ENCODE data around the gene DSCAML1.

Gene DSCAML1

DNA sequence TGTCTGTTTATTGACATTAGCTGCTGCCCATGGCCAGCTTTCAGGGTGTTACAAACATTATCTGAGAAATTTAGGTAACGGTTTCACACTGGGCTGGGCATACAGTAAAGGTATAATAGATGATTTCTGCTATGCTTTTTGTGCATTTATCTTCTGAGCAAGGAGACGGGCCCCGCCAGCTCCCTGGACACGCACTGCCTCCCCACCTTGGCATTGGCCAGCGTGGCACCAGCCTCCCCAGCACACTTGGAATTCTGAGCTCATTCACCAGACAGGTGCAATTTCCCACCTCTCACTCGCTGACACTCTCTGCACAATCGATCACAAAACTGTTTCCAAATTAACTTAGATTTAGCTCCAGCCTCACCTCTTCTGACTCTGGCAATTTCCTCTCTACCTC, 246.6 kb downstream of the DSCAML1 start:
- DNase-seq (ENCODE audit: low spot score), result no peak

- no peak for DNase-seq (ENCODE audit: low spot score)
These were observed 247.6 kb downstream of the DSCAML1 start for GRCh38 chr11:117549417-117549816.

- no peak for DNase-seq (ENCODE audit: low spot score)
These were observed 248.1 kb downstream of the DSCAML1 start for GRCh38 chr11:117548876-117549275.

DNA sequence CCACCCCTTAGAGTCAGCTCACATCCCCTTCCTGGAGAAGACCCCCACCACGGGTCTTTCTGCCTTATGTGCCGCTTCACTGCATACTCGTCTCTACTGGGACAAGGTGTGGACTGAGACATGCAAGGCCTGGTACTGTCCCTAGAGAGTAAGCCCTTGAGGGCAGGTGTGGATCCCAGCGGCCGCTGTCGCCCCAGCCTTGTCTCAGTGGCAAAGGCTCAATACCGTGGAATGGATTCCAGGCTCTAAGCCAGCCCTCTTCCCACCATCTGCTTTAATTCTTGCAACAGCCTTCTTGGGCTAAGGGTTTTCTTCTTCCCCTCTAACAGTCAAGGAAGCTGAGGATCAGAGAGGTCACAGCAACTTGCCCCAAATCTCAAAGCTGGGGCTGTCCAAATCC, 249.1 kb downstream of the DSCAML1 start:
- DNase-seq (ENCODE audit: low spot score), result no peak

DNA sequence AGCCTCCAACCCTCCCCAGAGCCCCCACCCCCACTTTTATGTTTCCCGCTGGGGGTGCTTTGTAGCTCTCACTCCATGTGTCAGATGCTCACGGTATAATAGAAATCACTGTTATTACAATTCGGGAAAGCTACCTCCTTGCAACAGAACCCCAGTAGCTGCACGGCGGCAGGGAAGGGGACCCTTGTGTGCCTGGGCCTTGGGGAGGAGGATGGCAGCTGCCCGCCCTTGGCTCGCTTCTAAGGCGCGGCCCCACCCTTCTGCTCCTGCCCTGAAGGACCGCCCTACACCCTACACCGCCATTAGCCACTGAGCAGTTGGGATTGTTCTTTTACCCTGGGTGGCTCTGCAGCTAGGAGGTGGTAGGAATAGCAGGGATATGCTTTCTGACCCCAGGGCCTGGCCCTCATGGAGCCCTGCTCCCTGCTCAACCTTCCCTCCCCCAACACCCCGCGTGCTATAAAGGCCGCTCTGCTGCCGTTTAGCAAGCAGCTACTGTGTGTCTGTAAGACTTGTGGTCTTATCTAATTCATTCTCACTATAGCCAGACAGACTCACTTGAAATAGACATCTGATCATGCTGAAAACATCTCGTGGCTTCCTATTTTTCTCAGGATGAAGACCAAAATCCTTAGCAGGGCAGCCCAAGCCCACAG, 249.7 kb downstream of the DSCAML1 start:
- DNase-seq (ENCODE audit: low spot score), result no peak

GRCh38 chr11:117546431-117547194, 250.4 kb downstream of the DSCAML1 start:
- DNase-seq (ENCODE audit: low spot score), result no peak

DNA sequence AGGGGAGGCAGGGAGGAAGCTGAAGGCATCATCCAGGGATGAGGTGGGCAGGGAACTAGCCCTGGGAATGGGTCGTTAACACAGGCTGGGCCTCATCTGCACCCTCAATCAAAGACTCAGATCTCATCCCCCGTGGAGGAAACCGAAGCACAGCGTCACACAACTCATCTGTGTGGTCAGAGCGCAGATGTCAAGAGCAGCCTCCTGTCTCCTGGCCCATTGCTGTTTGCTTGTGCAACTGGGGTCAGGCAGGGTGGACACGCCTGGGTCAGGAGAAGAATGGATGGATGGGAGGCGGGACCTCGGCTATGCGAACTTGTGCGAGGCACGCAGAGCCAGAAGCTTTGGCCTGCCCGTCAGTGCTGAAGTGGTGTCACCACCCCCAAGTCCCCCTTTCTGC, 251.3 kb downstream of the DSCAML1 start:
- no peak for DNase-seq (ENCODE audit: low spot score)

GRCh38 chr11:117544130-117544800, 252.8 kb downstream of the DSCAML1 start:
- DNase-seq (ENCODE audit: low spot score), result no peak

GRCh38 chr11:117541211-117541610, 255.8 kb downstream of the DSCAML1 start:
- DNase-seq (ENCODE audit: low spot score), result no peak

DNA sequence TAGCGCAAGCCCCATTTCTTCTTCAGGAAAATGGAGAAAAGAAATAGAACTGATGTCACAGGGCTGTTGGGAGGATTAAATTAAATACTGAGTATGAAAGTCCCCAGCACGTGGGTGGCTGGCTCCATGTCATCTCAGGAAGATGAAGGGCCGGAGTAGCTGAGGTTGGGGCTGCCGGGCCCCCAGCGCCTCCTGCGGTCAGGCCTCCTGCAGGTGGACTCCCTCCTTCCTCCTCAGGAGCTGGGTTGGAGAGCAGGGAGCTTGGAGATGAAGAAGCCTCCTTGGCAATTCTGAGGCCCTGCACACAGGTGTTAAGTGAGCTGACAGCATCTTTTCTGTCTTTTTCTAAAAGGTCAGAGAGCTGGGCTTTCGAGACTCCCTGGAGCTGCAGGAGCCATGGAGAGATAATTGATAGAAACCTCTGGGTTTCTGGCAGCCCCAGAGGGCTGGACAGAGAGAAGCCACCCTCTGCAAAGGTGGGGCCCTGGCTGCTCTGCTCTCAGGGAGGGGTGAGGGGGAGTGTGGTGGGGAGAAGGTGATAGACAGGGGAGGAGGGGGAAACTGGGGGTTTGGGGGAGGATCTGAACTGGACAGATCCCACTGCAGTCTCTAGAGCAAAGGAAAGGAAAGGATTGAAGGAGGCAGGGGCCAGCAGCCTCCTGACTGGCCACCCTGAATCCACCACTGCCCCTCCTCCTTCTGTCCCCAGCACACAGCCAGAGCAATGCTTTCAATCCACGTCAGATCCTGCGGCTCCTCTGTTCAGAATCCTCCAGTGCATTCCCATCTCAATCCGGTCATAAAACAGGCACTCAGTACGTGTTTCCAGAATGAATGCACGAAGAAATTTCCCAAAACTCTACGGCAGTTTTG, 258.5 kb downstream of the DSCAML1 start:
- no peak for DNase-seq (ENCODE audit: low spot score)

GRCh38 chr11:117535850-117536411, 261.1 kb downstream of the DSCAML1 start:
- DNase-seq (ENCODE audit: low spot score), result no peak

GRCh38 chr11:117535201-117535849, 261.7 kb downstream of the DSCAML1 start:
- no peak for DNase-seq (ENCODE audit: low spot score)

- no peak for DNase-seq (ENCODE audit: low spot score)
These were observed 264.4 kb downstream of the DSCAML1 start for GRCh38 chr11:117532568-117532967.

DNA sequence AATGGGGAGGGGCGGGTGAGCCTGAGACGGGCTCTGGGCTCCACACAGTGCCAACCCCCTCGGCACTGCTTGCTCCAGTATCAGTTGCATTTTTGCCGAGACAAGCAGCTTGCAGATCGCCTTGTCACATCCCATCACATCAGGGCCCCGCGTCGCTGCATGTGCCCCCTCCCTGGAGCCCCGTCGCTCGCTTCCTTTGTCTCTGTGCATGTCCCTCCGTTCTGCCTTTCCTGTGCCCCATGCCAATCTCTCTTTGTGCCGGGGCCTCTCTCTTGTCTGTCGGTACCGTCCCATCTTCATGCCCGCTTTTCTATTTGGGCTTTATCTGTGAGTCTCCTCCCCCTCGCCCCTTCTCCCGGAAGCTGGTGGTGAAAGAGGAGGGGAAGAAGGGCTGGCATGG, 267.2 kb downstream of the DSCAML1 start:
- DNase-seq (ENCODE audit: low spot score), result no peak

- no peak for DNase-seq (ENCODE audit: low spot score)
These were observed 268.8 kb downstream of the DSCAML1 start for GRCh38 chr11:117528097-117528721.

GRCh38 chr11:117527271-117527670, 269.7 kb downstream of the DSCAML1 start:
- no peak for DNase-seq (ENCODE audit: low spot score)

GRCh38 chr11:117525866-117526542, 271.0 kb downstream of the DSCAML1 start:
- DNase-seq (ENCODE audit: low spot score), result no peak

DNA sequence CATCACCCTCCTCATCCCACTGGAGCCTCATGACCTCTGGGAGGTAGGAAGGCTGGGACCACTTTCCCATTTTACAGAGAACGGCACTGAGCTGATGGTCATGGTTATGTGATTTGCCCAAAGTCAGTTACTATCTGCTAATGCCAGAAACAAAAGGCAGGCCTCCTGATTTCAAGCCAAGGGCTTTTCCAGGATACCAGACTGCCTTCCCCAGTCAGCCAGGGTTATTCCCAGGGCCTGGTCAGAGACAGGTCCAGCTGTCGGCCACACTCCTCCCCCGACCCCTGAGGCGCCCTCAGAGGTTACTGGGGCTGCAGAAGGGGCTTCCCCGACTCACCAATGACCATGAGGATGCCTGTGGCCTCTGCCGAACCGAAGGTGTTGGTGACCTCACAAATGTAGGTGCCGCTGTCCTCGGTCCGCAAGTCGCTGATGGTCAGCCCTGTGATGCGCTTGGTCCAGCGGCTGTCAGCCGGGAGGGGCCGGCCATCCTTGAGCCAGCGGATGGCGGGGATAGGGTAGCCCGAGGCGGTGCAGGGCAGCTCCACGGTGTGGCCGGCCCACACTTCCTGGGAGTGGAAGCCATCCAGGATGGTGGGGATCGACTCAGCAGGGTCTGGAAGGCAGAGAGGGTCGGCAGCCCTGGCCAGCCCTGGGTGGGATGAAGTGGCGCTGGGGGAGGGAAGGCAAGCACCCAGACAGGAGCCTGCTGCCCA, 272.4 kb downstream of the DSCAML1 start:
- no peak for DNase-seq (ENCODE audit: low spot score)

GRCh38 chr11:117523680-117524079, 273.3 kb downstream of the DSCAML1 start:
- peak; percentile 76 for DNase-seq (ENCODE audit: low spot score)

- DNase-seq (ENCODE audit: low spot score), result no peak
These were observed 275.0 kb downstream of the DSCAML1 start for GRCh38 chr11:117521974-117522373.
